Measurements from ENCODE around the gene HADHB. TPM values are rescaled to one million over a fixed set of nuclear protein-coding genes. Genes with fewer than 3 reads are reported as not detected.
"Not testable (repeated sequence)": the region's sequence is repeated elsewhere in the genome, so short reads cannot be mapped to it uniquely, and the experiment has no call there.

Gene HADHB
- total RNA-seq, 1 donor from 2014 or later = 105 TPM

DNA sequence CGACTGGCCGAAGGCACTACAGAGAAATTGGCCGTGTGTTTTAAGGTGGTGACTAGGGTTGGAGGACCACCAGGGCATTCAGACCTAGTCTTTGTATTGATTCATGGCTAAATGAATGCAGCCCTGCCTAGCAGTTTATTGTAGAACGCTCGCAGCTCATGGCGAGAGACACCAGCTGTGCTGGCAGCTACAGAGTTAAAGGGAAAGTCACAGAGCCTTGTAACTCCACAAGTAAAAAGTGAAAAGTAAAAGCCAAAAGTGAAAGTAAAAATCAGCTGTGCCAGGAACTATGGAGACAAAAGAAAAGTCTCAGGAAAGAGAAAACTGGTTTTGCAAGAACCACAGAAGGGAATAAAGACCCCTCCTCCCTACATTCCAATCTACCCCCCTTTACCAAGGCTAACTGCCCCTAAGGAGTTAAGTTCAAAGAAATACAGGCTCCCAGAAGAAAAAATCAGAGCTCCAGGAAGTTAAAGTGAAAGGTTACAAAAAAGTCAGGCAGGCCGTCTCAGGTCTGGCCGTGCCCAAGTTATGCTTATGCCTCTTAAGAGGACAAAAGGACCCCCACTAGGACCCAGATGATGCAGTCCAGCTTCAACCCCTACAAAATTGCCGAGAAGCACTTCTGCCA lies 54.8 kb downstream of the HADHB start:
- TF ChIP-seq, protein P1, sequence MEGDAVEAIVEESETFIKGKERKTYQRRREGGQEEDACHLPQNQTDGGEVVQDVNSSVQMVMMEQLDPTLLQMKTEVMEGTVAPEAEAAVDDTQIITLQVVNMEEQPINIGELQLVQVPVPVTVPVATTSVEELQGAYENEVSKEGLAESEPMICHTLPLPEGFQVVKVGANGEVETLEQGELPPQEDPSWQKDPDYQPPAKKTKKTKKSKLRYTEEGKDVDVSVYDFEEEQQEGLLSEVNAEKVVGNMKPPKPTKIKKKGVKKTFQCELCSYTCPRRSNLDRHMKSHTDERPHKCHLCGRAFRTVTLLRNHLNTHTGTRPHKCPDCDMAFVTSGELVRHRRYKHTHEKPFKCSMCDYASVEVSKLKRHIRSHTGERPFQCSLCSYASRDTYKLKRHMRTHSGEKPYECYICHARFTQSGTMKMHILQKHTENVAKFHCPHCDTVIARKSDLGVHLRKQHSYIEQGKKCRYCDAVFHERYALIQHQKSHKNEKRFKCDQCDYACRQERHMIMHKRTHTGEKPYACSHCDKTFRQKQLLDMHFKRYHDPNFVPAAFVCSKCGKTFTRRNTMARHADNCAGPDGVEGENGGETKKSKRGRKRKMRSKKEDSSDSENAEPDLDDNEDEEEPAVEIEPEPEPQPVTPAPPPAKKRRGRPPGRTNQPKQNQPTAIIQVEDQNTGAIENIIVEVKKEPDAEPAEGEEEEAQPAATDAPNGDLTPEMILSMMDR (IDR thresholded peaks at IDR 0.05; ENCODE audit: insufficient read depth, low read length, severe bottlenecking) = no peak
- H3K27me3 ChIP-seq (ENCODE audit: control insufficient read depth, insufficient read depth, low read length) = no peaks in the 10 kb centered on the region
- FAIRE-seq (no peak), DNase-seq (ENCODE audit: low read depth) (peak; percentile 51)
- H3K4me3 ChIP-seq (ENCODE audit: low read depth, low read length) = peak overlapping the region; percentile 36
- no peaks in the 10 kb centered on the region for H3K36me3 ChIP-seq (ENCODE audit: control insufficient read depth, insufficient read depth, low read length)

DNA sequence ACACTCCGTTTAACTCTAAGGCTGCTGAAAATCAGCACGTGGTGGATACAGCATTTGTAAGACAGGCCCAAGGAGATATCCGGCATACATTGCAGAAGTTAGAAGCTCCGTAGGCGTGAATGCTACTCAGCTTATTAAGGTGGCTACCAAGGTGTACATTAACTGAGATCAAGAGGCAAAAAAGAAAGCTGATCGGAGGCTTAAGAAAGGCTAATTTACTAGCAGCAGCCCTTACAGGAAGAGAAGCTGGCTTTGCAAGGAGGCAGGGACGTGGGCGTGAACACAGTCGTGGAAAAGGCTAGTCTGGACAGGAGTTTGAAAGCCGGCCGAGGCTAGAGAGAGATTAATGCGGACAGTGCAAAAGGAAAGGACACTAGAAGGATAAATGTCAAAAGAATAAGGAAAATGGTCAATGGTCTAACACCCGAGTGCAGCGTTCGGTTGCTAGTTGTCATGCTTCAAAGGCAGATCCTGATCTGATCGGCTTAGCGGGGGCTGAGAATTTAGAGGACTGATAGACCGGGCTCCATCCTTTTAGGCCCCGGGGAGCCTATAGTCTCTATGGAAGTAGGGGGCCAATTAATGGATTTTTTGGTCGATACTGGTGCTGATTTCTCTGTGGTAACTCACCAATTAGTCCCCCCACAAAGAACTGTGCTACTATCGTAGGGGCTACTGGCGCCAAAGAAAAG lies 55.6 kb downstream of the HADHB start:
- Histone ChIP-seq H3K4me3 (ENCODE audit: low read depth, low read length) (peak overlapping the region; percentile 36), H3K27me3 (ENCODE audit: control insufficient read depth, insufficient read depth, low read length) (no peaks in the 10 kb centered on the region), H3K36me3 (ENCODE audit: control insufficient read depth, insufficient read depth, low read length) (no peaks in the 10 kb centered on the region)
- FAIRE-seq (no peak), DNase-seq (ENCODE audit: low read depth) (peak; percentile 81)
- TF ChIP-seq, protein P1 (IDR thresholded peaks at IDR 0.05; ENCODE audit: insufficient read depth, low read length, severe bottlenecking) = no peak

DNA sequence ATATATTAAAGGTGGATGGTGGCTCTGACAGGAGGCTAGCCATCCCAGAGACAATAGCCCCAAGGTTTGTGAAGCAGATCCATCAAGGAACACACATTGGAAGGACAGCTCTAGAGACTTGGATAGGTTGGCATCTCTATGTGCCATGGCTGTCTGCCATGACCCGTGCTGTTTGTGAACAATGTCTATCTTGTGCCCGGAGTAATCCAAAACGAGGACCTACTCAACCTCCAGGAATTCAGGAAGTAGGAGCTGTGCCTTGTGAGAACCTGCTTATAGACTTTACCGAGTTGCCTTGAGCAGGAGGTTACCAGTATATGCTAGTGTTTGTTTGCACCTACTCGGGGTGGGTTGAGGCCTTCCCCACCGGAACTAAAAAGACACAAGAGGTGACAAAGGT lies 58.1 kb downstream of the HADHB start:
- no peaks in the 10 kb centered on the region for H3K36me3 ChIP-seq (ENCODE audit: control insufficient read depth, insufficient read depth, low read length)
- DNase-seq (ENCODE audit: low read depth) = peak; percentile 89
- FAIRE-seq = peak; percentile 50

DNA sequence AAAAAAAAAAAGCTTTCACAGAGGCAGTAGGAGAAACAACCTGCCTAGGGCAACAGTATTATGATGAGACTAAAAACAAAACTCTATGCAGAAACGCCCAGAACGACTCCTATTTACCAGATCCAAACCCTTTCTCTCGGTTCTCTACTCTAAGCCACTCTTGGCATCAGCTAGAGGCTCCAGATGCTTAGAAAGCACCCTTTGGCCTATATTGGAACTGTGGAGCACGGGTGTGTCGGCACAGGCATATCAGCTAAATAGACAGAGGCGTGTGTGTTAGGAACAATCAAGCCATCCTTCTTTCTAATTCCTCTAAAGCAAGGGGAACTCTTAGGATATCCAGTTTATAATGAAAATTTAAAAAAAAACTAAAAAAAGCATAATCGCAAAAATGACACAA lies 60.4 kb downstream of the HADHB start:
- not testable (repeated sequence) for H3K27me3 ChIP-seq (ENCODE audit: control insufficient read depth, insufficient read depth, low read length); H3K36me3 ChIP-seq (ENCODE audit: control insufficient read depth, insufficient read depth, low read length); FAIRE-seq; H3K4me3 ChIP-seq (ENCODE audit: low read depth, low read length)
- DNase-seq (ENCODE audit: low read depth) = peak; percentile 12

More for the DNA sequence above, 58.1 kb downstream of the HADHB start:
- Histone ChIP-seq H3K27me3 (ENCODE audit: control insufficient read depth, insufficient read depth, low read length) (no peaks in the 10 kb centered on the region), H3K4me3 (ENCODE audit: low read depth, low read length) (no peak overlapping the region)
- TF ChIP-seq, protein P1 (IDR thresholded peaks at IDR 0.05; ENCODE audit: insufficient read depth, low read length, severe bottlenecking) = no peak

DNA sequence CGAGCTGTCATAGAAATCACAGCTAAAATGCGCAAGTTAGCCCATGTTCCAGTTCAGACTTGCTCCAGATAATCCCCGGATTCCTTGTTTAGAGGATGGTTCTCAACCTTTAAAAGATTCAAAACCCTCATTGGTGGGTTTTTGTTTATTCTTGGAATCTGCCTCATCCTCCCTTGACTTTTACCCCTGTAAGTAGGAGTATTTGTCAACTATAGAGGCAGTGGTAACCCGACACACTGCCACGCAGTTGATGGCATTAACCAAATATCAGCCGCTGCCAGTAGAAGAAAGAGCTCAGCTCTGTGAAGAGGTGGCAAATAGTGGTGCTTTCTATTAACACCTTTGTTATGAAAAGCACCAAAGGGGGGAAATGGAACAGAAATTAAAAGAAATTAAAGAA lies 60.8 kb downstream of the HADHB start:
- H3K36me3 ChIP-seq (ENCODE audit: control insufficient read depth, insufficient read depth, low read length) = no peaks in the 10 kb centered on the region
- FAIRE-seq (no peak), DNase-seq (ENCODE audit: low read depth) (peak; percentile 32)
- TF ChIP-seq, protein P1 (IDR thresholded peaks at IDR 0.05; ENCODE audit: insufficient read depth, low read length, severe bottlenecking) = no peak
- no peaks in the 10 kb centered on the region for H3K27me3 ChIP-seq (ENCODE audit: control insufficient read depth, insufficient read depth, low read length)
- no peak overlapping the region for H3K4me3 ChIP-seq (ENCODE audit: low read depth, low read length)

DNA sequence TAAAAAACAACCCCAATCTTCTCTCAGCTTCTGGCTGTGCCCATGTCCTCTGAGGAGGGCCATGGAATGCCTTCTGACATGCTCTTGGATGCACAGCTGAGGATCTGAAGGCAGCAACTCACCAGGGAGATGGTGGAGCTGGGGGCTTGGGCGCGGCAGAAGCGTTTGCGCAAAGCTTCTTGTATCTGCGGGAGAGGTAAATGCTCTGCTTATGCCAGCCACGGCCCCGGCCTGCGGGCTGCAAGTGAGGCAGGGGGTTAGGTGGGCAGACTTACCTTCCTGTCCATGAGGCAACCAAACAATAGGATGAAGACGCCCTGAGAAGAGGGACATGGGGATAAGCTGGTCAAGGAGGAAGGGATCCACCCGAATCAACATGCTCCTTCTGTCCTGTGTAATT lies 65.2 kb downstream of the HADHB start:
- DNase-seq (ENCODE audit: low read depth) (no peak), FAIRE-seq (no peak)
- Histone ChIP-seq H3K36me3 (ENCODE audit: control insufficient read depth, insufficient read depth, low read length) (no peaks in the 10 kb centered on the region), H3K4me3 (ENCODE audit: low read depth, low read length) (no peak overlapping the region), H3K27me3 (ENCODE audit: control insufficient read depth, insufficient read depth, low read length) (no peaks in the 10 kb centered on the region)
- TF ChIP-seq, protein P1 (IDR thresholded peaks at IDR 0.05; ENCODE audit: insufficient read depth, low read length, severe bottlenecking) = no peak
